GM19438 (cell line): ENCODE data around the gene TSEN2.
"Not testable (repeated sequence)": the region's sequence is repeated elsewhere in the genome, so short reads cannot be mapped to it uniquely, and the experiment has no call there.

Experiments
- ATAC-seq: cut with Tn5 transposase; IDR thresholded peaks from one replicate; pipeline ENCODE4 v1.9.1; 2021; ENCODE audit warnings: low read depth; ENCODE audit not compliant: unreplicated experiment

The TSEN2 gene

GRCh38 chr3:12501360-12502020 is 17.2 kb downstream of the TSEN2 start:
- ATAC-seq = no peak

GRCh38 chr3:12503126-12503957 is 19.1 kb downstream of the TSEN2 start:
- no peak for ATAC-seq

GRCh38 chr3:12506201-12506709 is 22.0 kb downstream of the TSEN2 start:
- ATAC-seq = no peak

- no peak for ATAC-seq
Measured at GRCh38 chr3:12507591-12508281, 23.5 kb downstream of the TSEN2 start.

GRCh38 chr3:12508291-12508700 is 24.0 kb downstream of the TSEN2 start:
- ATAC-seq = no peak

- ATAC-seq = no peak
Measured at GRCh38 chr3:12509466-12509865, 25.2 kb downstream of the TSEN2 start.

GRCh38 chr3:12512534-12513118 is 28.3 kb downstream of the TSEN2 start:
- no peak for ATAC-seq

GRCh38 chr3:12513694-12514446 is 29.6 kb downstream of the TSEN2 start:
- no peak for ATAC-seq

- no peak for ATAC-seq
Measured at GRCh38 chr3:12515631-12516030, 31.4 kb downstream of the TSEN2 start.

- no peak for ATAC-seq
Measured at GRCh38 chr3:12516873-12517272, 32.6 kb downstream of the TSEN2 start.

- no peak for ATAC-seq
Measured at GRCh38 chr3:12518261-12519028, 34.2 kb downstream of the TSEN2 start.

GRCh38 chr3:12521010-12521409 is 36.7 kb downstream of the TSEN2 start:
- ATAC-seq = no peak

GRCh38 chr3:12522721-12523120 is 38.4 kb downstream of the TSEN2 start:
- ATAC-seq = no peak

GRCh38 chr3:12527757-12528143 is 43.5 kb downstream of the TSEN2 start:
- no peak for ATAC-seq

- ATAC-seq = no peak
Measured at GRCh38 chr3:12532182-12532581, 47.9 kb downstream of the TSEN2 start.

- no peak for ATAC-seq
Measured at GRCh38 chr3:12536423-12536822, 52.1 kb downstream of the TSEN2 start.

GRCh38 chr3:12541625-12542024 is 57.3 kb downstream of the TSEN2 start:
- no peak for ATAC-seq

- ATAC-seq = not testable (repeated sequence)
Measured at GRCh38 chr3:12543497-12543896, 59.2 kb downstream of the TSEN2 start.

GRCh38 chr3:12544652-12545472 is 60.6 kb downstream of the TSEN2 start:
- no peak for ATAC-seq
